HG02885 (cell line): ENCODE data around the gene ARF5.
"Not testable (repeated sequence)": the region's sequence is repeated elsewhere in the genome, so short reads cannot be mapped to it uniquely, and the experiment has no call there.

ENCODE experiments used
- ATAC-seq: cut with Tn5 transposase; IDR thresholded peaks from one replicate; pipeline ENCODE4 v1.9.1; 2021; ENCODE audit warnings: mild to moderate bottlenecking; ENCODE audit not compliant: unreplicated experiment, poor library complexity

ARF5 gene

DNA sequence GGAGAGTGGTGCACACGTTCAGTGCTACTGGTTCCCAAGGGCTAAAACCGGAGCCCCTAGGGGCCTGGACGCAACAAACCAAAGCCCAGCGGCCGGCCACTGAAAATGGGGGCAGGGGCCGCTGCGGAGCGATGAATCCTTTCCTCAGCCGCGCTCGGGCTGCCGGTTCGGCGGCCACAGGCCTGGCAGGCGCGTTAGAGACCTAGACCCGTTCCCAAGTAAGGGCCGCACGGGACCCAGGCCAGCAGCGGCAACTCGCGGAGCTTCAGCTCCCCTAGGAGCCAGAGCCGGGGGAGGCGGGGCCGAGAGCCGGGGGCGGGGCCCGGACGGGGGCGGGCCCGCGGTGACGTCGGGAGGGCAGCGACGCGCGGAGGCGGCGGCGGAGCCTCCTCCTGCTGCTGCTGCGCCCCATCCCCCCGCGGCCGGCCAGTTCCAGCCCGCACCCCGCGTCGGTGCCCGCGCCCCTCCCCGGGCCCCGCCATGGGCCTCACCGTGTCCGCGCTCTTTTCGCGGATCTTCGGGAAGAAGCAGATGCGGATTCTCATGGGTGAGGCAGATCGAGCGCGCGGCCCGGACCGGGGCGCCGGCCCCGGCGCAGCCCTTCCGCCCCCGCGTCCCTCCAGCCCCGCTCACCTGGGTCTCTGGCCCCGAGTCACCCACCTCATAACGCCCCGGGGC is at the start of gene ARF5:
TSS of gene ARF5 (plus strand) at position 393 of the 678 bp plus-strand sequence. CDS start at position 481, 88 bp downstream.
- ATAC-seq = peak; percentile 76

DNA sequence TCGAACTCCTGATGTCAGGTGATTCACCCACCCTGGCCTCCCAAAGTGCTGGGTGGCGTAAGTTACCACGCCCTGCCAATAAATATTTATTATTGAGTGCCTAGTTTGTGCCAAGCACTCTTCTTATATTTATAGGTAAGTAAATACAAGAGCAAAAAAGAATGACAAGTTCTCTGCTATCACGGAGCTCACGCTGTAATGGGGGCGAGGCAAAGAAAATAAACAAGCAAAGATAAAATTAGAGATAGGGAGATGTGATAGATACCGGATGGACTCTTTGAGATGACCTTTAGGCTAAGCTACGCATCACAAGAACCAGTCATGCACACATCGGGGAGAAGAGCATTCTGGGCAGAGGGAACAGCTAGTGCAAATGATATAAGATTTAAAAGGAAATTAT is 49.1 kb upstream of the ARF5 start:
- ATAC-seq = no peak

DNA sequence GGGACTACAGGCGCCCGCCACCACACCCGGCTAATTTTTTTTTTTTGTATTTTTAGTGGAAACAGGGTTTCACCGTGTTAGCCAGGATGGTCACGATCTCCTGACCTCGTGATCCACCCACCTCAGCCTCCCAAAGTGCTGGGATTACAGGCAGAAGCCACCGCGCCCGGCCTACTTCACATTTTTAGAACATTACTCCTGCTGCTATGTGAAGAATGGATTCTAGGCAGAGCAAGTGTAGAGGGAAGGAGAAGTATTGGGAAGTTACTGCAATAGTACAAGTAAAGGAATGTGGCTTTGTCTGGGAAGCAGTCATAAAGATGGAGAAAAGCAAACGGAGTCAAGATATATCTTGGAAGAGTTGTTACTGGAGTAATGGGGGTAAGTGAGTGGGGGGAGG is 47.8 kb upstream of the ARF5 start:
- ATAC-seq = not testable (repeated sequence)

DNA sequence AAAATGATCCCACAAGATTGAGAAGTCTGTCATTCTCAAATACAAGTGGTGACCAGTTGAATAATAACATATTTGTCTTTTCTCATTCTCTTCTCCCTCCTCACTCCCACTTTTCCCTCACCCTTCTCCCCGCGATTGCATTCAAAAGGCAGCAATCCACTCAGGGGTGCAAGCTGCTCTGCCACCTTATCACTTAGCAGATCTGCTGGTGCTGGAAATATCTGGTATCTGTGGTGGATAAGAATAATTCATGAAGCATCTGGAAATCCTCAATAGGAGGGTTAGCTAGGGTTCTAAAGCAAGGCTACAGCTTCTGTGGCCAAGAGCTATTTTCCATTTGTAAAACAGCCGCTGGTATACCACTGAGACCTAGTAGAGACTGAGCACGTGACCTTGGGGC is 46.7 kb upstream of the ARF5 start:
- no peak for ATAC-seq

DNA sequence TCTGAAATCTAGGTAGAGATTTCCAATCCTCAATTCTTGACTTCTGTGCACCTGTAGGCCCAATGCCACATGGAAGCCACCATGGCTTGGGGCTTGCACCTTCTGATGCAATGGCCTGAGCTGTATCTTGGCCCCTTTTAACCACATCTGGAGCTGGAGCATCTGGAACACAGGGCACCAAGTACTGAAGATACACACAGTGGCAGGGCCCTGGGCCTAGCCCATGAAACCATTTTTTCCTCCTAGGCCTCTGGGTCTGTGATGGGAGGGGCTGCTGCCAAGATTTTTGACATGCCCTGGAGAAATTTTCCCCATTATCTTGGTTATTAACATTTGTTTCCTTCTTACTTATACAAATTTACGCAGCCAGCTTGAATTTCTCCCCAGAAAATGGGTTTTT is 41.9 kb upstream of the ARF5 start:
- ATAC-seq = no peak

DNA sequence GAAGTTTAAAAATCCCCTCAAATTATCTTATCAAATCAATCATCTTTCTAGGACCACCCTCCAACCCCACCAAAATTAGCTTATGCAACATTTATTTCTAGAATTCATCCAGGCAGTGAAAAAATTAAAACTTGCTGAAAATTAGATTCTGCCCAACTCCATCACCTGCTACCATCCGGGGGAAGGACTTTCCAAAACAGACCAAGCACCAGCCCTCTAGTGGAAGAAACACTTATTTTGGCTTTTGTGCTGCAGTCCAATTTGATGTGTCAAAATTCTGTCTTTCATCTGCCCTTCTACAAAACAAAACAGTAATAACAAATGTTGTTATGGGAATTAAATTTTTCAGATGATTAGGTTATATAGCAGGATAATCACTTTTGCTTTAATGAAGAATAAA is 38.0 kb upstream of the ARF5 start:
- no peak for ATAC-seq

DNA sequence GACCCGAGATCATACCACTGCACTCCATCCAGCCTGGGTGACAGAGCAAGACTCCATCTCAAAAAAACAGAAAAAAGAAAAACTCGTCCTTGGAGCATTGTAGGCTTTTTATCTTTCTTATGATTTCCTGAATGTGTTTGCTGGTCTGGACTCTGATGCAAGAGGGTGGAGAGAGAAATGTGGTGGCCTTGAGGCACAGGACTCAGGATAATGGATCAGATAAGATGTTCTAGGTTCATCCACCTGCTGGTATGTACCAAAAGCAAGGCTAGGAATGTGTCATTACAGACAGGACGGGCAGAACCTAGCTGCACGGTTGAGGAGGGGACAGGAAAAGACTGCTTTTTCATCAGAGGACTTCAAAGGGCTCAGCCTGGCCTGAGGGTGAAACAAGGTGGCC is 36.3 kb upstream of the ARF5 start:
- no peak for ATAC-seq

DNA sequence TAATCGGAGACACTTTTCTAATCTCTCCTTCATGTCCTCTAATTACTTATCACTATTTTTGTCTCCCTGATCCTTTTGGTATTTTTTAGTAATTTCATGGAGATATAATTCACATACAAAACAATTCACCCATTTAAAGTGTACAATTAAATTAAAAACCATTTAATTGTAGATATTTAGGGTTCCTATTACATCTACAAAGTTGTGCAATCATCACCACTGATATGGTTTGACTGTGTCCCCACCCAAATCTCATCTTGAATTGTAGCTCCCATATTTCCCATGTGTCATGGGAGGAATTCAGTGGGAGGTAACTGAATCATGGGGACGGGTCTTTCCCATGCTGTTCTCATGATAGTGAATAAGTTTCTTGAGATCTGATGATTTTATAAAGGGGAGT is 31.8 kb upstream of the ARF5 start:
- ATAC-seq = no peak

DNA sequence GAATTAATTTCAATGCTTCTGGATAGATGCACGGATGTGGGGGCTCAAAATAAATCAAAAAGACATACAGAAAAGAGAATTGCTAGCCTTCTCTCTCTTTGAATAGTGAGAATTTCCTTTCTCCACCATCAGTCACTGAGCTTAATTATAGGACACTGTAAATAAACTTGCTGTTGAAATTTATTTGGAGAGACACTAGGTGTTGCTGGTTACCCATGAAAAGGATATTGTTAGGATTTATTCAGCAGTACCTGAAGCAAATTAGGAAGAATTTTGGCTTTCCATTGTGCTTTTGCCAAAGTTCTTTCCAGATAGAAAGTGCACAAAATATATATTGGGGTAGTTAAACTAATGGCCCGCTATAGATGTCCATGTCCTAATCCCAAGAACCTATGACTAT is 30.4 kb upstream of the ARF5 start:
- ATAC-seq = no peak

DNA sequence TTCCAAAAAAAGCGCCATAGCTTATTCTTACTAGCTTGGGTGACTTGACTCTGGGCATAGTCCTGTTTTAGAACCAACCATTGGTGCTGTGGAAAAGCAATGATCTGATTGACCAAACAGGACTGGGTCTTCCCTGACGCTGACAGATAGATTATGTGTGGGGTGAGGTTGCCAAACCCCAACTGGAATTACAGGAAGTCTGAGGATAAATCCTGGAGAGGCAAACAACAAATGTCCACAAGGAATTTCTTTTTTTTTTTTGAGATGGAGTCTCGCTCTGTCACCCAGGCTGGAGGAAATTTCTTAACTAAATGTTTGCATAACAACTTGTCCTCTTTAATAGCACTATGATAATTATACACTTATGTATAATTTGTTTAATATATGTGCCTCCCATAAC is 22.0 kb upstream of the ARF5 start:
- ATAC-seq = no peak

DNA sequence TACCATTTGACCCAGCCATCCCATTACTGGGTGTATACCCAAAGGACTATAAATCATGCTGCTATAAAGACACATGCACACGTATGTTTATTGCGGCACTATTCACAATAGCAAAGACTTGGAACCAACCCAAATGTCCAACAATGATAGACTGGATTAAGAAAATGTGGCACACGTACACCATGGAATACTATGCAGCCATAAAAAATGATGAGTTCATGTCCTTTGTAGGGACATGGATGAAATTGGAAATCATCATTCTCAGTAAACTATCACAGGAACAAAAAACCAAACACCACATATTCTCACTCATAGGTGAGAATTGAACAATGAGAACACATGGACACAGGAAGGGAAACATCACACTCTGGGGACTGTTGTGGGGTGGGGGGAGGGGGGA is 20.2 kb upstream of the ARF5 start:
- ATAC-seq = not testable (repeated sequence)

DNA sequence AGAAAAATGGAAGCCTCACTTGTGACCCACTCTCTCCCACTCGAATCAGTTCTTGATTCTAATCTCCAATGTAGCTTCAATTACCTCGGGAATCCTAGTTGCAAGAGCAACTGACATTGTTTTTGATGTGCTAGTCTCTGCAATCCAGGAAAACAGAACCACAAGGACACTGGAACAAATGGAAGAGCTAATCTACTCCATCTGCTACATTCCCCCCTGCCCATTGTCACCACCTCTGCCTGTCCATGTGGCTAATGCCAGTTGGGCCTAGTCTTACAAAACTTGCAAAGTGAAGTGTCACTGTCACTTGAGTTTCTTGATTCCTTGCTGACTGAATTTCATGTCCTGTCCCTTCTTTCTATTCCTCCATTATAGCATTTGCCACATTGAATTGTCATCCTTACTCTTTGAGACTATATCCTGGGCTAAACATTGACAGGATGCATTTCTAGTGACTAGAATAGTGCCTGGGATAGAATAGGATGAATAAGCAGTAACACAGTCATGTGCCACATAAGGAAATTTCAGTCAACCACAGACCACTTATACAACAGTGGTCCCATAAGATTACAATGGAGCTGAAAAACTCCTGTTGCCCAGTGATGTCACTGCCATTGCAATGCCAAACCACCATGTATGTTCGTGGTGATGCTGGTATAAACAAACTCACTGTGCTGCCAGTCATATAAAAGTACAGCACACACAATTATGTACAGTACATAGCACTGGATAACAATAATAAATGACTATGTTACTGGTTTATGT is 16.3 kb upstream of the ARF5 start:
- ATAC-seq = no peak

DNA sequence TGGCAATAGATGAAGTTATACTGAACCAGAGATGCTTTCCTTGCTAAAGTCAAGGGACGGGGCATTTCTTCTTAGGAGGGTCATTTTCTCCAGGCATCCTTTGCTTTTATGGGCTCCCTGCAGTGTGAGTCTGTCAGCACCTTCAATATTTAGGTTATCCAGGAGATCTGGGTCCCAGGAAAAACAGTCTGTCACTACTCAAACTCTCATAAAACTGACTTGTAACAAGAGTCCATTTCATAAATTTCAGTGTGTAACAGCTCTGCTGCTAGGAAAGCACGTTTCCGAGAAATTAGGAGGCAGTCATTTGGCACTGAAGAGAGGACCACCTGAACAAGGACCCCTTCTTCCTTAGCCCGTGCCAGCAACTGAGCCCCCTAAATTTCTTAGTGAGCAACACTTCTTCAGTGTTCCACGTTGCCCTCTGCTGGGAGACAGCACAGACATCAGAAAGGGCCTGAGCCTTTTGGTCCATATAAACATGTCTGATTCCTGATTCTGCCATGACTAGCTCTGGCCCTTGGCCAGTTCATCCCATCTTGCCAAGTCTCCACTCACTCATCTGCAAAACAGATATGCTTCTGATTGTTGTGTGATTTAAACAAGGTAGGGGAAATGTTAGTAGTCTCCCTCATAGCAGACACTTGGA is 10.1 kb upstream of the ARF5 start:
- ATAC-seq = no peak

DNA sequence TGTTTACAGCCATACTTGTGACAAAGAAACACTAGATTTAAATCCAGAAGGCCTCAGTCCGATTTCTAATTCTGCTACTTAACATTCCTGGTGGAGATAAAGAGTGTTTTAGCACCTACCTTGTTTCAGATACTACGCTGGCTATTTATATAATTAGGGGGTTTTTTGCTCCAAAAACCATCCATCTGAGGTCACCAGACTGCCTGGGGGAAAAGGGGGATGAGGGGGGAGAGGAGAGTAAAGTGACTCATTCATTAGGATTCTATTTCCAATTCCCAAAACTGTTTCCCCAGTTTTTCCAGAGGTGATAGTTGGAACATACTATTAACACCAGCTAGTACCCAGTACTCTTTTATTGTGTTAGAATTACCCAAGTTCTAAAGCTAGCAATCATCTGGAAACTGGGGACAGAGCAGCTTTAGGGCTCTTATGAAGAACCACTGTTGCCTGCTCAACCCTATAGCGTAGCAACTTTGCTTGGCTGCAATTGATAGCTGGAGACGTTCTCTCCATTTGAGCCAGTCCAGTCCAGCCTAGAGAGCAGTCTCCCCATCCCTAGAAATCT is 9.4 kb upstream of the ARF5 start:
- ATAC-seq = no peak

DNA sequence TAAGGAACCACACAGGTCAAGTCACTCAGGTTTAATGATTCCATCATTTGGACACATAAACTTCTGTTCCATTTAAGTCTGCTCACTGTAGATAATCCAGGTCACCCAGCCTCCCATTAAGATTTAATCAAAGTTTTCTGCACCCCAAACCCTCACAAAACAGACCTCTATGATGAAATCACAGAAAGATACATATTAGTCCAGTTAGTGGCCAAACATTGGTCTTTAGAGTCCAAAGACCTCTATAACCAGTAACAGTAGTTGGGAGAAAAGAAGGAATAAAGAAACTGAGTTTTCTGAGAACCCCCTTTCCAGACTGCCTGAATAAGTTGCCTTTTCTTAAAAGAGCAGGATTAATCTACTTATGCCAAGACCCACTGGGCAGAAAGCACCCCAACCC is 7.6 kb upstream of the ARF5 start:
- no peak for ATAC-seq

DNA sequence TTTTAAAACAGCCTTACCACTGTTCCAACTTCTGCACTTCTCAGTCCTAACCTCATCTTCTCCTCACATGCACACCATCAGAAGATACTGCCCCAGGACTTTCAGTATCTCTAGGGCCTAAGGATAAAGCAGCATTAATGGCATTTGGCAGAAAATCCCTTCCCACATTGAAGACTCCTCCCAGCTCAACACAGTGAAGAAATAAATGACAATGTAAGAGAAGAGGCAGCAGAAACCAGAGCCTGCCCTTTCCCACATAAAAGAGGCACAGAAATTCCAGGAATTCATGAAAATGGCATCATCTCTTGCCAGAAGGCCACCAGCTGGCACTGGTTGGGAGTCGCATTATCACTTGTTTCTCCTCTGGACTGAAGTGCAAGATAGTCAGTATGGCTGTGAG is 6.5 kb upstream of the ARF5 start:
- no peak for ATAC-seq

DNA sequence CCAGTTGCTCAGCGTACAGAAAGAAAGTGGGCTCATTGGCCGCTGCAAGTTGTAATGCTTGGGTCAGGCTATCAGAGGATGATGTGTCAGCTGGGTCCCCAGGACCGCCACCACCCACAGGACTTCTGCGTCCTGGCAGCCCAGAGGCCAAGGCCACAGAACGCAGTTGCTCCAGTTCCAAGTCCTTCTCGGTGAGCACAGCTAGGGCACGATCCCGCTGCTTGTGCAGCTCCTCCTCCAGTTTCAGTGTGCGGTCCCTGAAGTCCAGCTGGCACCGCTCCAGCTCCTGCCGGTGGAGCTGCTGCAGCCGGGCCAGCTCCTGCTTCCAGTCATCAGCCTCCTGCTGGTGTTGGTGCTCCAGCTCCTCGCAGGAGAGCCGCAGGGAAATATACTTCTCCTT is 5.8 kb upstream of the ARF5 start:
- no peak for ATAC-seq

DNA sequence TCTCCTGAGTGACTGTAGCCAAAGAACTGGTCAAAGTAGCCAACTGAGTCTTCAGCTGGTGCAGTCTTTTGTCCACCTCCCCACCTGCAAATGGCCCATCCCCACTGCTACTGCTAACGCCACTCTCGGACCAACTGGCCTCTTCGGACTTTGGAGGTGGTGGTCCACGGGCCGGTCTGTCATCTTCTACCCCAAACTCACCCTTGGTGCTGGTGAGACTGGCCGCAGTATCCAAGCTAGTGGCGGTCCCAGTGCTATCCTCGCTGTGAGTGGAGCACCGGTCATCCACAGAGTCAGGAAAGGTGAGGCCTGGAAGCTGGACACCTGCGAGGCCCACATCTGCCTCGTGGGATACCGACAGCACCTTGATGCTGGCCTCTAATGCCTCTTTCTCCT is 3.6 kb upstream of the ARF5 start:
- no peak for ATAC-seq

DNA sequence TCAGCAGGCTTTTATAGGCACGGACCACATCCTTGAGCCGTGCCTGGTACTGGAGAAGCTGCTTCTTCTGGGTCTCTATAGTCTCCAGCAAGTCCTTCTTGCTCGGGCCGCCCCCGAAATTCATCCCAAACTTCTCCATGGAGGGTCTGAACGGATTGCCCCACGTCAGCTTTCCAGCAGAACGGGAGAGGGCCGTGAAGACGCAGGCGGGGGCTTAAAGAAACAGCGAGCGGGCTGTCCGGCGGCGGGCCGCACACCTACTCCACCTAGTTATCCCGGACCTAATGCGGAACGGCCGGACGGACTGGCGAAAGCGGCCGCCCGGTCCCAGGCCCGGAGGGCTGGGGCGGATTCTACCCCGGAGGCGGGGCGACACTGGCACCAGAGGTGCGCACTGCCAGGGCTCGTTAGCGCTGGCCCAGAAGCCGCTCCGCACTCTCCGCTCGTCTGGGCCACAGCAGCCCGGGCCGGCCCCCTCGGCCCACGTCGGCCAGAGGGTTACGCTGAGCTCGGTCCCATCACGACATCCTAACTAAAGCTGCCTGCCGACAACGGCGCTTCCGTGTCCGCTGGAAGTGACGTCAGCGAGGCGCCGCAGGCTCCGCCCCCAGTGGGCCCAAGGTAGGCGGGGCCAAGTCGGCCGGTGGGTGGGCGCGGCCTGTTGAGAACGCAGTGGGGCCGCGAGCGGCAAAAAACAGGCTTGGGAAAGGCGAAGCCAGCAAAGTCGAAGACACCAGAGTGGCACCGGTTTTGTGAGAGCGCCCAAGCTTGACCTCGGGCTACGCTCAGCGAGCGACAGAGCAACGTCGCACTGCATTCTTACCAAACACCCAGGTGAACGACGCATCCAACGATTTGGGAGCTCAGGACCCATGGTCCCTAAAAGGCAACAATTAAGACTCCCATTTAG is 2.9 kb upstream of the ARF5 start, which contains the start of gene GCC1:
TSS of gene GCC1 (minus strand) at position 553 of the 910 bp plus-strand sequence. CDS start at position 139, 414 bp downstream.
- ATAC-seq = peak; percentile 80

DNA sequence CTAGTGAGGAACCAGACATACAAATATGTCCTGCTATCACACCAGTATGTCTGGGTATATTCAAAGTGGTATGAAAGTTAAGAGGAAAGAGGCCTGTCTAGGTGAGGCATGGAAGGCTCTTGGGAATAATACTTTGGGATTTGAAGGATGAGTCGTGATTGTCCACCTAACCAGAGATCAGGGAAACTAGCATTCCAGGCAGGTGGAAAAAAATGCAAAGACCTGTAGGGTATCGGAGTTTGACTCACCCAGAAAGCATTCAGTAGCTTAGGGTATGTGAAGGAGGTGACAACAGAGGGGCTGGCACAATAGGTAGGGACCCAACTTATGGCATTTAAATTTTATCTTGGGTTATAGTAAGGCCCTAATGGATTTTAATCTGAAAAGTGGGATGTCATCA is 1.9 kb upstream of the ARF5 start:
- no peak for ATAC-seq
